Activated CD8-positive, alpha-beta memory T cell treated with anti-CD3 and anti-CD28 coated beads for 36 hours (primary cell): ENCODE results near the gene TTC31. TPM values are rescaled to one million over a fixed set of nuclear protein-coding genes. Genes with fewer than 3 reads are reported as not detected.
"Not testable (repeated sequence)": the region's sequence is repeated elsewhere in the genome, so short reads cannot be mapped to it uniquely, and the experiment has no call there.

Source experiments
- CTCF ChIA-PET: fragments of 350-600 bp; sonication (Branson Sonifier 250); formaldehyde crosslinking; loops from one replicate; lab custom pipeline; 2021; ENCODE audit warnings: antibody characterized with exemption; lab: Charles Lee
- POLR2A ChIA-PET: fragments of 350-600 bp; sonication (Branson Sonifier 250); formaldehyde crosslinking; loops from one replicate; lab custom pipeline; 2021; ENCODE audit warnings: antibody characterized with exemption; lab: Charles Lee
- total RNA-seq, 2 experiments: library from RNA; stranded (reverse); gene quantifications; one replicate each; pipeline ENCODE4 v1.2.3, GENCODE V29; 2021

Gene TTC31
- total RNA-seq, 2 experiments from 2014 or later = 22.9 to 23.5 TPM

- POLR2A ChIA-PET = no interaction called here
- CTCF ChIA-PET = interaction anchor here (0.7 kb wide), 1 partner anchor 11 kb away, joined by 3 read pairs; no protein-coding TSS in a partner anchor
These were observed 32.2 kb upstream of the TTC31 start for GRCh38 chr2:74450570-74451190.

DNA sequence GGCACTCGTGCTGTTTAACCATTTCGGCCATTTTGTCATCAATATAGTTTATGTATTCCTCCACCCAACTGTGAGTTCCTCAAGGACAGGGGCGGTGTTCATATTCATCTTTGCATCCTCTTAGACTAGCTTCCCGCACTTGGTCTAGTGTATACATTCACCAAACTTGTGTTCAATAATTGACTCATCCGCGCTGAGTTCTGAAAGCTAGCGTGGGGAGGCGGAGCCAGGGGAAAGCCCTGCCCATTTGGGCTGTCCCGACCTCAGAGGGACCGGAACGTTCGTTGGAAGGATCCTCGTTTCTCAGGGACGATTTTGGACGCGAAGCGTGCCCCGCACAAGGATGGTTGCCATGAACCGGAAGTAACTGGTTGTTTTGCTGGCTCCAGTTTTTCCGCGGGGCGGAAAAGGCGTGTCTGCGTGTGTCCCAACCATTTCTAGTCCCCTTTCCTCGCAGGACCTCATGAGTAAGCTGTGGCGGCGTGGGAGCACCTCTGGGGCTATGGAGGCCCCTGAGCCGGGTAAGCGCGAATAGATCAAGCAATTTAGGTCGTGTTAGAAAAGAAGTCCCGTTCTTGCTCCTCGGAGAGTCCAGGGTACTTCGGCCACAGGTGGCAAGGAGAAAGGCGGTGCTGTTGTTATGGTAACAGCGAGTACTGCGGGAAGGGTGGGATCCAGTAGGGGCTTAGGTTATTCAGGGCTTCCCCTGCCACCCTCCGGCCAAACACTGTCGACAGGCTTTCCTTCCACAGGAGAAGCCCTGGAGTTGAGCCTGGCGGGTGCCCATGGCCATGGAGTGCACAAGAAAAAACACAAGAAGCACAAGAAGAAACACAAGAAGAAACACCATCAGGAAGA is 28.0 kb upstream of the TTC31 start, which contains the start of gene INO80B:
Gene INO80B, plus strand, starts transcription at position 434 of the 858 bp plus-strand sequence. Its CDS starts 30 bp downstream, at position 464.
- POLR2A ChIA-PET = interaction anchor here (1.0 to 1.3 kb wide), 3 partner anchors 28 to 249 kb away, joined by 3 to 8 read pairs (median 4); partner anchors contain the start of genes CCDC142 and TTC31

DNA sequence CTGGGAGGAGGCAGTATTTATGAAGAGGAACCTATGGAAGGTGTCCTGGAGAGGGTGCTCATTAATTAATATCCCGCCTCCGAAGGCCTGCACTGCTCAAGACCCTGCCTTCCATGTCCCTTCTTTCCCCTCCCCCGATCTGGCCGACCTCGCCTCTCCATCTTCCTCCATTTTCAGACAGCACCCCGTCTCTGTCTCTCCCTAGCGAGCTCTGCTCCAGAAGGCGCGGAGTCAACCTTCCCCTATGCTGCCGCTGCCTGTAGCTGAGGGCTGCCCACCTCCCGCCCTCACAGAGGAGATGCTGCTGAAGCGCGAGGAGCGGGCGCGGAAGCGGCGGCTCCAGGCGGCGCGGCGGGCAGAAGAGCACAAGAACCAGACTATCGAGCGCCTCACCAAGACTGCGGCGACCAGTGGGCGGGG is 25.7 kb upstream of the TTC31 start:
- CTCF ChIA-PET = interaction anchor here (0.5 to 4.0 kb wide), 4 partner anchors 25 to 514 kb away, joined by 3 to 24 read pairs (median 4); partner anchors contain the start of genes CCDC142, HTRA2 and TTC31
- POLR2A ChIA-PET = interaction anchor here (0.7 to 0.8 kb wide), 2 partner anchors 14 to 72 kb away, joined by 7 read pairs; partner anchors contain the start of genes AUP1 and HTRA2

More for the DNA sequence above, 28.0 kb upstream of the TTC31 start, which contains the start of gene INO80B:
- CTCF ChIA-PET = interaction anchor here (0.8 to 2.7 kb wide), 2 partner anchors 11 to 28 kb away, joined by 4 to 19 read pairs; partner anchors contain the start of genes CCDC142 and TTC31

DNA sequence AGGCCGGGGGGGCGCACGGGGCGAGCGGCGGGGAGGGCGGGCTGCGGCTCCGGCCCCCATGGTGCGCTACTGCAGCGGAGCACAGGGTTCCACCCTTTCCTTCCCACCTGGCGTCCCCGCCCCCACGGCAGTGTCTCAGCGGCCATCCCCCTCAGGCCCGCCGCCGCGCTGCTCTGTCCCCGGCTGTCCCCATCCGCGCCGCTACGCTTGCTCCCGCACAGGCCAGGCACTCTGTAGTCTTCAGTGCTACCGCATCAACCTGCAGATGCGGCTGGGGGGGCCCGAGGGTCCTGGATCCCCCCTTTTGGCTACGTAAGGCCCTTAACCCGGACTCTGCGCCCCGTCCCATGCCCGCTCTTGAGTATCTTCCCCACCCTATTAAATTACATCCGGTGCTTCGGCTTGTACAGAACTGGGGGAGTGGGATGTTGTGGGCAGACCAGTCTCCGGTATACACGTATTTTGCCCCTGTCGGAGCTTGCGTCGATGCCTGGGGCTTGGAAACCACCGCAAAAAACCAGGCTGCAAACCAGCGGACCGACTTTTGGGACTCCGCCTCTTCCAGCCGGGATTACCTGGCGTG is 25.2 kb upstream of the TTC31 start:
- CTCF ChIA-PET = interaction anchor here (4.0 kb wide), 1 partner anchor 25 kb away, joined by 24 read pairs; the partner anchor contains the start of genes CCDC142 and TTC31
- POLR2A ChIA-PET = interaction anchor here (0.7 to 1.8 kb wide), 6 partner anchors 14 to 73 kb away, joined by 4 to 13 read pairs (median 6); partner anchors contain the start of genes AUP1, C2orf81, HTRA2 and MRPL53

DNA sequence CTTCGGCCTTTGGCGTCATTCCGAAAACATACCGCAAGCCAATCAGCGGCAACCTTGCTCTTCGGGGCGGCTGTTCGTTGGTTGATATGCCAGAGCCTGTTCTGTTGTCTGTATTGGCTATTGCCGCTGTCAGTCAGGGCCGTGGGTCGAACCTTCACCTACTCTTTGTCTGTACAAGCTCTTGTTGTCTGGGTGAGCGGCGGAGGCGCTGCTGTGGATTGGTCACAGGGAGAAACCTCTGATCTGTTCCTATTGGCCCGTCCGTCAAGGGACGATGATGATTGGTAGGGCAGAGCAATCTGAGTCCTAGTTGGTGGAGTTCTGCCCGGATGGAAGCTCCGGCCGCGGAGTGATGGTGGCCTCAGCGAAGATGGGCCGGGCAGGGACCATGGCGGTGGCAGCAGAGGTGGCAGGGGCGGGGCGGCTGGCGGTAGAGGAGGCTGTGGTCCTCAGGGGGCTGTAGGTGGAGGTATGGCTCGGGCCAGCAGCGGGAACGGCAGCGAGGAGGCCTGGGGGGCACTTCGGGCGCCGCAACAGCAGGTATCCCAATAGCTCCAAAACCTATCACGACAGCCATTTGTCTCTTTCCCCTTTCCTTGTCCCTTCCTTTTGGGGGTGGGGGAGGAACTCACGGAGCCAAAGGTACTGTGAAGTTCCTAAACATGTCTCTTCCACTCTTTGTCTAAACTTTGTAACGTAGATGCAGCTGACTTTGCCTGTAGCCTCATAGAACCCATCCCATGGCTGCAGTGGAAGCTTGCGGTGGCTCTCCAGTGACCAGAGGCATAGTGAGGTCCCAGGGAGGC is 24.5 kb upstream of the TTC31 start, which contains the start of gene WBP1:
Gene WBP1, plus strand, starts transcription at position 307 of the 806 bp plus-strand sequence. Its CDS starts 165 bp downstream, at position 472.
- CTCF ChIA-PET = interaction anchor here (1.4 to 4.0 kb wide), 2 partner anchors 17 to 24 kb away, joined by 3 to 24 read pairs; partner anchors contain the start of genes CCDC142 and TTC31
- POLR2A ChIA-PET = interaction anchor here (1.1 to 1.8 kb wide), 6 partner anchors 14 to 73 kb away, joined by 3 to 13 read pairs (median 4); partner anchors contain the start of genes AUP1, C2orf81, HTRA2 and MRPL53

- ChIA-PET POLR2A (interaction anchor here (1.1 to 1.8 kb wide), 6 partner anchors 13 to 72 kb away, joined by 3 to 13 read pairs (median 4); partner anchors contain the start of genes AUP1, C2orf81, HTRA2 and MRPL53), CTCF (interaction anchor here (1.4 to 4.0 kb wide), 3 partner anchors 17 to 70 kb away, joined by 3 to 24 read pairs (median 4); partner anchors contain the start of genes AUP1, CCDC142 and TTC31)
These were observed 23.9 kb upstream of the TTC31 start for GRCh38 chr2:74458938-74459363.

DNA sequence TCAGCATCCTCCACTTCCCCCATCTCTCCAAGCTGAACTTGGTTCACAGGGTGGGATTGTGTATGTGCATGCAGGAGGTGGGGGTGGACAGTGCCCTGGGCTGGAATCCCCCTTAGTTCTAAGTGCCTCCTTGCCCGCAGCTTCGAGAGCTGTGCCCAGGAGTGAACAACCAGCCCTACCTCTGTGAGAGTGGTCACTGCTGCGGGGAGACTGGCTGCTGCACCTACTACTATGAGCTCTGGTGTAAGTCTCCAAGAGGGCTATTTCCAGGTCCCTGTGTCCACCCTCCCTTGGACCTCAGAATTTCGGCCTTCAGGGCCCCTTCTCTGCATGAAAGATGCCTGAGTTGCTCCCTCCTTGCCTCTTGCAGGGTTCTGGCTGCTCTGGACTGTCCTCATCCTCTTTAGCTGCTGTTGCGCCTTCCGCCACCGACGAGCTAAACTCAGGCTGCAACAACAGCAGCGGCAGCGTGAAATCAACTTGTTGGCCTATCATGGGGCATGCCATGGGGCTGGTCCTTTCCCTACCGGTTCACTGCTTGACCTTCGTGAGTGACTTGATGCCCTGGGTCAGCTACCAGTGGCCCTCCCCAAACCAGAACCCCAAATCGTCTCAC is 23.3 kb upstream of the TTC31 start:
- POLR2A ChIA-PET = interaction anchor here (1.5 to 1.8 kb wide), 2 partner anchors 13 to 22 kb away, joined by 4 to 13 read pairs; partner anchors contain the start of gene MRPL53

GRCh38 chr2:74460187-74460586 is 22.7 kb upstream of the TTC31 start:
- POLR2A ChIA-PET = not testable (repeated sequence)
- CTCF ChIA-PET = interaction anchor here (1.6 to 4.0 kb wide), 2 partner anchors 22 to 69 kb away, joined by 4 to 24 read pairs; partner anchors contain the start of genes AUP1, CCDC142 and TTC31

More for the DNA sequence above, 23.3 kb upstream of the TTC31 start:
- CTCF ChIA-PET = interaction anchor here (1.4 to 4.0 kb wide), 3 partner anchors 16 to 69 kb away, joined by 3 to 24 read pairs (median 4); partner anchors contain the start of genes AUP1, CCDC142 and TTC31

DNA sequence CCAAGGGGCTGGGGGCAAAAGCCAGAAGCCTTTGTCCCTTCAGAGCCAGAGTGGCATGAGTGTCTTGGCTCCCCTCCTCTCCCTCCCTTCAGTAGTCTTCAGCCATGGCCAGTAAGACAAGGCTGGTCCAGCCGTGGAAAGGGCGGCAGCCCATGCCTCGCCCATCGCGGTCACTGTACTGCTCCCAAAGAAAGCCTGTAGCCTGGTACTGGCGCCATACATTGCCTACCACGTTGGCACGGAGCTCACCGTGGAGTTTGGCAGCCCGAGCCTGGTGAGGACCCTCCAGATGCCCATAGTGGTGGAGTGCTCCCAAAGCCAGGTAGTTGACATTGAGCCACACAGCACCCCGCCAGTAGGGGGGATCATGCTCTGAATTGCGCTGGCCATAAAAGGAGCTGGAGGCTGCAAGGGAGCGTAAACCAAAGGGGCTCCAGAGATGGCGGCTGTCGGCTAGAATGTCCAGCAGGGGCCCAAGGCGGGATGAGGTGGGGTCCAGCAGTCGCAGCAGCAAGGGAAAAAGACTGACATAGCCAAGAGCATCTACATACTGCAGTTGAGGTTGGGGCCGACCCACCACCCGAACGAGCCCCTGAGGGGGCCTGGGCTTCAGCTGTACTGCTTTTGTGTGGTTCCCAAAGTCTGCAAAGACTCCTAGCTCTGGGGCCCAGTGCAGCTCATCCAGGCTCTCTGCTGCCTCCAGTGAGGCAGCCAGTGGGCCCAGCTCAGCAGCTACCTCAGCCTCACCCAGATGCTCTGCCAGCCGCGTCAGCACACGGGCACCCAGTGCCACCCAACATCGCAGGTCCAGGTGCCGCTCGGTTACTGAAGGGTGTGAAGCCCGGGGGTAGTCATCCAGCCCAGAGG is 21.5 kb upstream of the TTC31 start:
- CTCF ChIA-PET = interaction anchor here (0.8 kb wide), 1 partner anchor 27 kb away, joined by 3 read pairs; no protein-coding TSS in a partner anchor
- POLR2A ChIA-PET = interaction anchor here (0.5 kb wide), 1 partner anchor 282 kb away, joined by 4 read pairs; no protein-coding TSS in a partner anchor

GRCh38 chr2:74462054-74462785 is 20.7 kb upstream of the TTC31 start:
- CTCF ChIA-PET = no interaction called here
- POLR2A ChIA-PET = interaction anchor here (0.5 kb wide), 1 partner anchor 283 kb away, joined by 4 read pairs; no protein-coding TSS in a partner anchor

- ChIA-PET POLR2A (no interaction called here), CTCF (no interaction called here)
These were observed 20.1 kb upstream of the TTC31 start for GRCh38 chr2:74462786-74463105.

DNA sequence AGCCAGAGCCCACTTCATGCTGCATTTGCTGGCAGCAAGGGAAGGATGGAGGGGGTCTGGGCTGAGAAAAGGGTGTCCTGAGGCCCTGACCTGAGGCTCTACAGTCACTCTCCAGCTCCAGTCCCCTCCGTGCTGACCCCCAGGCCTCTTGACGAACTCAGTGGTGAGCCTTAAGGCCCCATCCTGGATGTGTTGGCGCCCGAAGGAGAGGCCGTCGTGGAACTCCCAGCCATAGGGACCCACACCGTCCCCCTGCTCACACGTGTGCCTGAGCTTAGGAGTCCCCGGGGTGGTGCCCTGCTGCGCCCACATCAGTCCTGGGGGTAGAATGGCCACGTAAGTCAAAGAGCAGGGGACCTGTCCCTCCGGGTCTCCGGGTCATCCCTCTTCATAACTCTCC is 18.5 kb upstream of the TTC31 start:
- CTCF ChIA-PET = interaction anchor here (1.2 kb wide), 1 partner anchor 90 kb away, joined by 6 read pairs; the partner anchor contains the start of gene LOXL3

GRCh38 chr2:74470742-74471141 is 12.1 kb upstream of the TTC31 start:
- CTCF ChIA-PET = interaction anchor here (0.6 to 4.0 kb wide), 3 partner anchors 11 to 78 kb away, joined by 3 to 34 read pairs (median 3); partner anchors contain the start of genes CCDC142 and TTC31
- POLR2A ChIA-PET = interaction anchor here (0.6 kb wide), 1 partner anchor 19 kb away, joined by 5 read pairs; no protein-coding TSS in a partner anchor

More for the DNA sequence above, 18.5 kb upstream of the TTC31 start:
- POLR2A ChIA-PET = interaction anchor here (1.6 kb wide), 1 partner anchor 18 kb away, joined by 3 read pairs; the partner anchor contains the start of gene CCDC142

- ChIA-PET CTCF (interaction anchor here (0.6 to 4.0 kb wide), 3 partner anchors 10 to 79 kb away, joined by 3 to 34 read pairs (median 3); partner anchors contain the start of genes CCDC142 and TTC31), POLR2A (interaction anchor here (0.7 to 2.6 kb wide), 3 partner anchors 13 to 107 kb away, joined by 7 to 13 read pairs (median 7); partner anchors contain the start of gene WBP1)
These were observed 11.4 kb upstream of the TTC31 start for GRCh38 chr2:74471332-74472065.
